ENCODE data around the gene ELFN2. TPM values are rescaled to one million over a fixed set of nuclear protein-coding genes. Genes with fewer than 3 reads are reported as not detected.

ELFN2 gene
- total RNA-seq, 1 experiment from 2014 or later: 4.0 TPM

DNA sequence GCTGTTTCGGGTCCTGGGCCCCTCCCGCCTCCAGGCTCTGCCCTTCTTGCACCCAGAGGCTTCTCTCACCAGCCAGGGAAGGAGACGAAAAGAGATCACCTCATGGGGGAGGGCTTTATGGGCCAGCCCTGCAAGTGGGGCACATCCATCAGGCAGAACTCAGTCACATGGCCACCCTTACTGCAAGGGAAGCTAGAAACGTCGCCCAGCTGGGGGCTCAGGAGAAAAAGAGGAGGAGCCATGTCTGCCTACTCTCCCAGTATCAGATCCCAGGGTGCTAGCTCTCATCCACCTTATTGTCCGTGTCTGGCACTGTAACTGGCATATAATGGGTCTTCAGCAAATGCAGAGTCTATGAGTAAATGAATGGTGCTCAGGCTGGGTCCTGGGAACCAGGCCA, 34.7 kb upstream of the ELFN2 start:
- H3K9me3 Mint-ChIP-seq (ENCODE audit: unreplicated experiment): no peaks in the 10 kb centered on the region
- peaks cover 7% of the 10 kb centered on the region for H3K4me1 Mint-ChIP-seq (ENCODE audit: low read depth, unreplicated experiment)
- H3K4me3 Mint-ChIP-seq (ENCODE audit: unreplicated experiment): no peak overlapping the region
- no peaks in the 10 kb centered on the region for H3K27me3 Mint-ChIP-seq (ENCODE audit: insufficient read depth, unreplicated experiment)
- H3K9me3 ChIP-seq: no peaks in the 10 kb centered on the region
- ChIA-PET CTCF (interaction anchor here (0.5 kb wide), 1 partner anchor 49 kb away, joined by 3 read pairs; no protein-coding TSS in a partner anchor), POLR2A (no interaction called here)
- DNase-seq: no peak
- H3K27me3 ChIP-seq (replicated peaks; ENCODE audit: control insufficient read depth, insufficient read depth, low read length): no peaks in the 10 kb centered on the region
- H3K36me3 ChIP-seq (ENCODE audit: control insufficient read depth, insufficient read depth, low read length): no peaks in the 10 kb centered on the region
- no TSS peak for BruUV-seq (replicated peaks)
- peaks cover 6% of the 10 kb centered on the region; the same call in 1 of the 2 replicates for H3K4me1 ChIP-seq
- H3K4me3 ChIP-seq (ENCODE audit: low read depth, low read length): no peak overlapping the region
- no peaks in the 10 kb centered on the region for H3K36me3 Mint-ChIP-seq (ENCODE audit: insufficient read depth, unreplicated experiment)
- TF ChIP-seq, protein P1, sequence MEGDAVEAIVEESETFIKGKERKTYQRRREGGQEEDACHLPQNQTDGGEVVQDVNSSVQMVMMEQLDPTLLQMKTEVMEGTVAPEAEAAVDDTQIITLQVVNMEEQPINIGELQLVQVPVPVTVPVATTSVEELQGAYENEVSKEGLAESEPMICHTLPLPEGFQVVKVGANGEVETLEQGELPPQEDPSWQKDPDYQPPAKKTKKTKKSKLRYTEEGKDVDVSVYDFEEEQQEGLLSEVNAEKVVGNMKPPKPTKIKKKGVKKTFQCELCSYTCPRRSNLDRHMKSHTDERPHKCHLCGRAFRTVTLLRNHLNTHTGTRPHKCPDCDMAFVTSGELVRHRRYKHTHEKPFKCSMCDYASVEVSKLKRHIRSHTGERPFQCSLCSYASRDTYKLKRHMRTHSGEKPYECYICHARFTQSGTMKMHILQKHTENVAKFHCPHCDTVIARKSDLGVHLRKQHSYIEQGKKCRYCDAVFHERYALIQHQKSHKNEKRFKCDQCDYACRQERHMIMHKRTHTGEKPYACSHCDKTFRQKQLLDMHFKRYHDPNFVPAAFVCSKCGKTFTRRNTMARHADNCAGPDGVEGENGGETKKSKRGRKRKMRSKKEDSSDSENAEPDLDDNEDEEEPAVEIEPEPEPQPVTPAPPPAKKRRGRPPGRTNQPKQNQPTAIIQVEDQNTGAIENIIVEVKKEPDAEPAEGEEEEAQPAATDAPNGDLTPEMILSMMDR (IDR thresholded peaks at IDR 0.05; ENCODE audit: insufficient read depth in 1 of 2, low read depth in 1 of 2, low read length in 1 of 2, severe bottlenecking in 1 of 2, unreplicated experiment in 1 of 2): no peak
- H3K27ac Mint-ChIP-seq (ENCODE audit: unreplicated experiment): no peak overlapping the region
- intact Hi-C loops (cut with micrococcal nuclease; ENCODE audit: unreplicated experiment): no loop called here

DNA sequence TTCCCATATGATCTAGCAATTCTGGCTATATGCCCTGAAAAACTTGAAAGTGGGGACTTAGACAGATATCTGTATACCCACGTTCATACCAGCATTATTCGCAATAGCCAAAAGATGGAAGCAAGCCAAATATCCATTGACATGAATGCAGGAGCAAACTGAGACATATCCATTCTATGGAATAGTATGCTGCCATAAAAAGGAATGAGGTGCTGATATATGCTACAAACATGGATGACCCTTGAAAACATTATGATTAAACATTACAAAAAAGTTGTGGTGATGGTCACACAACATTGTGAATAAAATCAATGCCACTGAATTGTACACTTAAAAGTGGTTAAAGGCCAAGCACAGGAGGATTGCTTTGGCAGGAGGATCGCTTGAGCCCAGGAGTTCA, 33.4 kb upstream of the ELFN2 start:
- H3K27me3 Mint-ChIP-seq (ENCODE audit: insufficient read depth, unreplicated experiment): no peaks in the 10 kb centered on the region
- no peak overlapping the region for H3K4me3 ChIP-seq (ENCODE audit: low read depth, low read length)
- H3K4me1 Mint-ChIP-seq (ENCODE audit: low read depth, unreplicated experiment): peaks cover 19% of the 10 kb centered on the region
- ChIA-PET POLR2A (no interaction called here), CTCF (interaction anchor here (1.0 kb wide), 1 partner anchor 143 kb away, joined by 3 read pairs; no protein-coding TSS in a partner anchor)
- H3K4me1 ChIP-seq: peaks cover 17% of the 10 kb centered on the region
- H3K36me3 ChIP-seq (ENCODE audit: control insufficient read depth, insufficient read depth, low read length): no peaks in the 10 kb centered on the region
- BruUV-seq (replicated peaks): no TSS peak
- H3K4me3 Mint-ChIP-seq (ENCODE audit: unreplicated experiment): no peak overlapping the region
- H3K27me3 ChIP-seq (replicated peaks; ENCODE audit: control insufficient read depth, insufficient read depth, low read length): no peaks in the 10 kb centered on the region
- no peaks in the 10 kb centered on the region for H3K9me3 Mint-ChIP-seq (ENCODE audit: unreplicated experiment)
- H3K36me3 Mint-ChIP-seq (ENCODE audit: insufficient read depth, unreplicated experiment): no peaks in the 10 kb centered on the region
- no peaks in the 10 kb centered on the region for H3K9me3 ChIP-seq
- intact Hi-C loops (cut with micrococcal nuclease; ENCODE audit: unreplicated experiment): no loop called here
- DNase-seq: no peak
- no peak overlapping the region for H3K27ac Mint-ChIP-seq (ENCODE audit: unreplicated experiment)
- TF ChIP-seq, protein P1 (IDR thresholded peaks at IDR 0.05; ENCODE audit: insufficient read depth in 1 of 2, low read depth in 1 of 2, low read length in 1 of 2, severe bottlenecking in 1 of 2, unreplicated experiment in 1 of 2): no peak

DNA sequence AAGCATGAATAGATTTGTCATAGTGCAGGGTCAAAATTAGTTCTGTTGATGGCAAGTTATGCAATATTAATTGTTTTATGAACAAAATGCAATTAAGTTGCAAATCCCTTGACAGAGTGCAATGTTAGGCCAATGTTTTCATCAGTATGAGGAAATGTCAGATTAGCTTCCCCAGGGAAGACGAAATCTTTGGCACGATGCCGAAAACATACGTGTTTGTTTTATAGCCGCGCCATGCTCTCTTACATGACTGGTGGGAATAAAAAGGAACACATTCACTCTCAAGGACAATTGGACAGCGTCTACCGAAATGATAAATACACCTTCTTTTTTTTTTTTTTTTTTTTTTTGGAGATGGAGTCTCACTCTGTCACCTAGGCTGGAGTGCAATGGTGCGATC, 31.9 kb upstream of the ELFN2 start:
- Histone ChIP-seq H3K27me3 (replicated peaks; ENCODE audit: control insufficient read depth, insufficient read depth, low read length) (no peaks in the 10 kb centered on the region), H3K9me3 (no peaks in the 10 kb centered on the region), H3K36me3 (ENCODE audit: control insufficient read depth, insufficient read depth, low read length) (no peaks in the 10 kb centered on the region), H3K4me3 (ENCODE audit: low read depth, low read length) (no peak overlapping the region), H3K4me1 (peaks cover 32% of the 10 kb centered on the region)
- H3K4me1 Mint-ChIP-seq (ENCODE audit: low read depth, unreplicated experiment): peaks cover 33% of the 10 kb centered on the region
- peaks cover 11% of the 10 kb centered on the region for H3K36me3 Mint-ChIP-seq (ENCODE audit: insufficient read depth, unreplicated experiment)
- DNase-seq: no peak
- no TSS peak for BruUV-seq (replicated peaks)
- no peak overlapping the region for H3K27ac Mint-ChIP-seq (ENCODE audit: unreplicated experiment)
- TF ChIP-seq, protein P1 (IDR thresholded peaks at IDR 0.05; ENCODE audit: insufficient read depth in 1 of 2, low read depth in 1 of 2, low read length in 1 of 2, severe bottlenecking in 1 of 2, unreplicated experiment in 1 of 2): no peak
- no peaks in the 10 kb centered on the region for H3K27me3 Mint-ChIP-seq (ENCODE audit: insufficient read depth, unreplicated experiment)
- CTCF ChIA-PET: interaction anchor here (0.6 to 5.2 kb wide), 3 partner anchors 14 to 142 kb away, joined by 3 to 49 read pairs (median 5); no protein-coding TSS in a partner anchor
- H3K4me3 Mint-ChIP-seq (ENCODE audit: unreplicated experiment): no peak overlapping the region
- intact Hi-C loops (cut with micrococcal nuclease; ENCODE audit: unreplicated experiment): loop anchor here (5.0 to 10.0 kb wide), 3 partner anchors 192 to 384 kb away; no protein-coding TSS in a partner anchor
- H3K9me3 Mint-ChIP-seq (ENCODE audit: unreplicated experiment): no peaks in the 10 kb centered on the region
- POLR2A ChIA-PET: no interaction called here

All from Caco-2 (cell line).